H1 (cell line): Measurements from ENCODE around the gene DEAF1. TPM values are rescaled to one million over a fixed set of nuclear protein-coding genes. Genes with fewer than 3 reads are reported as not detected.

Experiments
- CTCF ChIA-PET: fragments of 300-600 bp; sonication (Branson Sonifier 250); formaldehyde crosslinking; loops from one replicate; lab custom pipeline; 2021; ENCODE audit not compliant: partially characterized antibody; lab: Charles Lee
- POLR2A ChIA-PET: fragments of 300-600 bp; sonication (Branson Sonifier 250); formaldehyde crosslinking; loops from one replicate; lab custom pipeline; 2021; ENCODE audit warnings: inconsistent platforms; ENCODE audit not compliant: partially characterized antibody; lab: Charles Lee
- DNase-seq, 2 experiments: peaks; one replicate each; pipeline versions ENCODE4 v3.0.0 to v3.0.0-alpha.2; 2010 to 2022; ENCODE audit warnings: low spot score in 2 of 2, low read depth in 1 of 2, mixed read lengths in 1 of 2
- FAIRE-seq: peaks from 2 replicates; lab custom pipeline; 2011; peaks lifted over from hg19 to GRCh38; lab: Jason Lieb, UNC
- H2AFZ ChIP-seq: 2 replicates; pipeline ENCODE4 v1.8.1; 2012; ENCODE audit warnings: low read length, inconsistent platforms
- H2AK5ac ChIP-seq: 2 replicates; pipeline ENCODE4 v1.6.1; 2013; ENCODE audit warnings: low read depth, low read length
- H2BK120ac ChIP-seq: replicated peaks from 2 replicates; pipeline ENCODE3; 2013; ENCODE audit warnings: low read depth, low read length, inconsistent platforms
- H2BK12ac ChIP-seq: 2 replicates; pipeline ENCODE4 v1.6.1; 2013; ENCODE audit warnings: low read depth, low read length
- H2BK15ac ChIP-seq: 2 replicates; pipeline ENCODE4 v1.6.1; 2013; ENCODE audit warnings: low read length
- H2BK20ac ChIP-seq: 2 replicates; pipeline ENCODE4 v1.6.1; 2013; ENCODE audit warnings: low read length
- H2BK5ac ChIP-seq: 2 replicates; pipeline ENCODE4 v1.6.1; 2013; ENCODE audit warnings: low read depth, low read length
- H3K14ac ChIP-seq: 2 replicates; pipeline ENCODE4 v1.6.1; 2013; ENCODE audit warnings: inconsistent platforms; ENCODE audit not compliant: insufficient read length
- H3K18ac ChIP-seq: 2 replicates; pipeline ENCODE4 v1.6.1; 2013; ENCODE audit warnings: low read length; ENCODE audit errors: extremely low read depth
- H3K23ac ChIP-seq: 2 replicates; pipeline ENCODE4 v1.6.1; 2013; ENCODE audit warnings: inconsistent platforms; ENCODE audit not compliant: insufficient read length
- H3K23me2 ChIP-seq: 2 replicates; pipeline ENCODE4 v1.6.1; 2013; ENCODE audit warnings: low read depth, low read length
- H3K27ac ChIP-seq: 2 replicates; pipeline ENCODE4 v1.6.1; 2011; ENCODE audit warnings: low read depth, low read length, inconsistent platforms
- H3K27me3 ChIP-seq, 4 experiments: replicated peaks in 1 of 4; 1 replicate in 1 of 4; 2 replicates in 3 of 4; pipeline versions ENCODE4 v1.6.1 to v1.8.1; 2011 to 2013; ENCODE audit warnings: low read length in 3 of 4, mild to moderate bottlenecking in 3 of 4, inconsistent platforms in 2 of 4, mixed read lengths in 2 of 4, moderate library complexity in 1 of 4; ENCODE audit not compliant: control insufficient read depth in 3 of 4, insufficient read depth in 3 of 4; ENCODE audit errors: extremely low read depth in 1 of 4
- H3K36me3 ChIP-seq, 4 experiments: 2 replicates each; pipeline versions ENCODE4 v1.6.1 to v1.8.1; 2011 to 2013; ENCODE audit warnings: mild to moderate bottlenecking in 4 of 4, low read length in 3 of 4, moderate library complexity in 2 of 4, control low read depth in 1 of 4, inconsistent platforms in 1 of 4; ENCODE audit not compliant: insufficient read depth in 4 of 4, control insufficient read depth in 2 of 4
- H3K4ac ChIP-seq: replicated peaks from 2 replicates; pipeline ENCODE3; 2013; ENCODE audit warnings: low read length, low read depth, mixed read lengths, inconsistent platforms; ENCODE audit not compliant: insufficient read length
- H3K4me1 ChIP-seq, 4 experiments: replicated peaks in 1 of 4; 1 replicate in 1 of 4; 2 replicates in 3 of 4; pipeline versions ENCODE4 v1.6.1 to v1.8.1; 2011 to 2013; ENCODE audit warnings: low read length in 3 of 4, inconsistent platforms in 2 of 4, mixed read lengths in 1 of 4; ENCODE audit not compliant: insufficient read depth in 4 of 4, control insufficient read depth in 3 of 4
- H3K4me2 ChIP-seq, 2 experiments: 2 replicates each; pipeline versions ENCODE4 v1.6.1 to v1.8.1; 2011 to 2013; ENCODE audit warnings: low read depth in 2 of 2, low read length in 2 of 2, control low read depth in 1 of 2, inconsistent platforms in 1 of 2, mild to moderate bottlenecking in 1 of 2; ENCODE audit not compliant: insufficient read depth in 1 of 2
- H3K4me3 ChIP-seq, 4 experiments: fragments of 200-600, 300-600 bp in 1 of 4; sonication (generic), shearing (Covaris generic), sonication (Bioruptor Twin) in 1 of 4; 2 replicates each; pipeline versions ENCODE4 v1.5.1 to v1.8.1; 2011 to 2016; ENCODE audit warnings: low read length in 4 of 4, low read depth in 3 of 4, control low read depth in 2 of 4, inconsistent platforms in 2 of 4, mild to moderate bottlenecking in 2 of 4, mixed read lengths in 1 of 4, moderate library complexity in 1 of 4; ENCODE audit not compliant: insufficient read depth in 2 of 4; ENCODE audit errors: extremely low read depth in 1 of 4
- H3K56ac ChIP-seq: replicated peaks from 2 replicates; pipeline ENCODE3; 2013; ENCODE audit warnings: low read depth, mild to moderate bottlenecking, mixed read lengths, low read length, inconsistent platforms; ENCODE audit not compliant: insufficient read length
- H3K79me1 ChIP-seq: 2 replicates; pipeline ENCODE4 v1.6.1; 2013; ENCODE audit warnings: low read depth, low read length, control low read depth
- H3K79me2 ChIP-seq, 2 experiments: 2 replicates each; pipeline versions ENCODE4 v1.6.1 to v1.8.1; 2012 to 2013; ENCODE audit warnings: low read length in 2 of 2, mild to moderate bottlenecking in 2 of 2, inconsistent platforms in 1 of 2; ENCODE audit not compliant: insufficient read depth in 2 of 2, control insufficient read depth in 1 of 2
- H3K9ac ChIP-seq, 4 experiments: replicated peaks in 1 of 4; 1 replicate in 1 of 4; 2 replicates in 3 of 4; pipeline versions ENCODE4 v1.6.1 to v1.8.1; 2011 to 2013; ENCODE audit warnings: low read depth in 3 of 4, low read length in 3 of 4, control low read depth in 2 of 4, mild to moderate bottlenecking in 2 of 4, moderate library complexity in 2 of 4, inconsistent platforms in 1 of 4; ENCODE audit errors: extremely low read depth in 1 of 4
- H3K9me3 ChIP-seq, 2 experiments: 2 replicates each; pipeline versions ENCODE4 v1.6.1 to v1.8.1; 2012 to 2013; ENCODE audit warnings: mild to moderate bottlenecking in 2 of 2, moderate library complexity in 2 of 2, control low read depth in 1 of 2, inconsistent platforms in 1 of 2, low read depth in 1 of 2, low read length in 1 of 2, mixed read lengths in 1 of 2; ENCODE audit not compliant: insufficient read depth in 2 of 2
- H4K20me1 ChIP-seq, 2 experiments: replicated peaks in 1 of 2; 2 replicates each; pipeline versions ENCODE3 to v1.8.1; 2011 to 2013; ENCODE audit warnings: inconsistent platforms in 2 of 2, low read length in 2 of 2, mild to moderate bottlenecking in 1 of 2; ENCODE audit not compliant: insufficient read depth in 2 of 2, control insufficient read depth in 1 of 2
- H4K5ac ChIP-seq: 2 replicates; pipeline ENCODE4 v1.6.1; 2013; ENCODE audit warnings: low read length, low read depth, mixed read lengths, inconsistent platforms; ENCODE audit not compliant: insufficient read length
- H4K8ac ChIP-seq: 2 replicates; pipeline ENCODE4 v1.8.0; 2013; ENCODE audit warnings: mild to moderate bottlenecking, moderate library complexity, low read length, inconsistent platforms; ENCODE audit not compliant: insufficient read depth; ENCODE audit errors: extremely low read depth
- H4K91ac ChIP-seq: replicated peaks from 2 replicates; pipeline ENCODE3; 2013; ENCODE audit warnings: low read length, mixed read lengths, inconsistent platforms; ENCODE audit not compliant: insufficient read length
- ASH2L ChIP-seq: fragments of 200-600, 300-600 bp; sonication (generic); IDR thresholded peaks from one replicate; pipeline ENCODE4 v1.7.1; 2017; ENCODE audit warnings: low read length
- CHD1 ChIP-seq: IDR thresholded peaks from 2 replicates; pipeline ENCODE4 v1.6.1; 2012; ENCODE audit warnings: low read depth, low read length, improper control_type of control experiment
- CREB1 ChIP-seq: IDR thresholded peaks from 2 replicates; pipeline ENCODE4 v1.6.1; 2012; ENCODE audit warnings: inconsistent platforms
- FOSL1 ChIP-seq: IDR thresholded peaks from 2 replicates; pipeline ENCODE4 v1.6.1; 2011; ENCODE audit warnings: mild to moderate bottlenecking, low read depth, low read length, moderate library complexity; ENCODE audit not compliant: insufficient read depth
- HDAC2 ChIP-seq, 2 experiments: fragments of 300-600 bp in 1 of 2; sonication (generic) in 1 of 2; IDR thresholded peaks; 2 replicates each; pipeline ENCODE4 v1.6.1; 2011 to 2012; ENCODE audit warnings: low read depth in 2 of 2, low read length in 2 of 2, mild to moderate bottlenecking in 2 of 2, moderate library complexity in 2 of 2, borderline replicate concordance in 1 of 2, inconsistent platforms in 1 of 2
- KDM5A ChIP-seq: fragments of 200-600 bp; IDR thresholded peaks from 2 replicates; pipeline ENCODE4 v1.7.1; 2012; ENCODE audit warnings: mild to moderate bottlenecking, low read length, inconsistent platforms, mixed read lengths
- POU5F1 ChIP-seq: IDR thresholded peaks from 2 replicates; pipeline ENCODE4 v1.6.1; 2011; ENCODE audit warnings: low read depth, mild to moderate bottlenecking, low read length, moderate library complexity
- SAP30 ChIP-seq: fragments of 300-600 bp; sonication (generic); IDR thresholded peaks from 2 replicates; pipeline ENCODE4 v1.7.1; 2012; ENCODE audit warnings: low read length, moderate library complexity, mild to moderate bottlenecking, inconsistent platforms; ENCODE audit not compliant: insufficient read depth, insufficient replicate concordance
- TBP ChIP-seq: IDR thresholded peaks from 2 replicates; pipeline ENCODE4 v1.6.1; 2011; ENCODE audit warnings: low read depth, low read length, improper control_type of control experiment
- WGBS, 2 experiments: shearing (Covaris generic) in 1 of 2; methylation state at CpG; one replicate each; pipeline versions ENCODE4 v1.1.6 to v1.1.7; 2013 to 2015; ENCODE audit warnings: low lambda C conversion rate in 2 of 2, mixed read lengths in 2 of 2, inconsistent platforms in 1 of 2, low coverage in 1 of 2, missing lambda C conversion rate in 1 of 2; ENCODE audit not compliant: insufficient replicate concordance in 2 of 2, insufficient coverage in 1 of 2, insufficient read length in 1 of 2; ENCODE audit errors: extremely low coverage in 1 of 2, missing lambda C conversion rate in 1 of 2; 5-methylcytosine and 5-hydroxymethylcytosine counted together
- polyA plus RNA-seq, 7 experiments: library from polyadenylated mRNA; depleted of rRNA in 3 of 7; stranded (reverse) in 5 of 7; unstranded in 2 of 7; fragments of >200 nt in 5 of 7; fragments of 200-250 nt in 2 of 7; gene quantifications; 1 replicate in 5 of 7; 2 replicates in 1 of 7; 4 replicates in 1 of 7; pipeline versions ENCODE4 v1.2.1 to v1.2.3, GENCODE V29; 2011 to 2013; ENCODE audit warnings: missing spikeins in 2 of 7, mixed read lengths in 2 of 7
- total RNA-seq: library from RNA; stranded (reverse); fragmentation: NEBNext Ultra II Directional; extraction: Animal tissue kit (Norgen Biotek cat#: 25700); gene quantifications from 2 replicates; pipeline ENCODE4 v1.2.1, GENCODE V29; 2021

The DEAF1 gene
- total and polyA plus RNA-seq, 2 of the 8 experiments (the other 6 are each of a cell fraction or from before 2014, with no cell fraction given) = 47.3 to 58.4 TPM

DNA sequence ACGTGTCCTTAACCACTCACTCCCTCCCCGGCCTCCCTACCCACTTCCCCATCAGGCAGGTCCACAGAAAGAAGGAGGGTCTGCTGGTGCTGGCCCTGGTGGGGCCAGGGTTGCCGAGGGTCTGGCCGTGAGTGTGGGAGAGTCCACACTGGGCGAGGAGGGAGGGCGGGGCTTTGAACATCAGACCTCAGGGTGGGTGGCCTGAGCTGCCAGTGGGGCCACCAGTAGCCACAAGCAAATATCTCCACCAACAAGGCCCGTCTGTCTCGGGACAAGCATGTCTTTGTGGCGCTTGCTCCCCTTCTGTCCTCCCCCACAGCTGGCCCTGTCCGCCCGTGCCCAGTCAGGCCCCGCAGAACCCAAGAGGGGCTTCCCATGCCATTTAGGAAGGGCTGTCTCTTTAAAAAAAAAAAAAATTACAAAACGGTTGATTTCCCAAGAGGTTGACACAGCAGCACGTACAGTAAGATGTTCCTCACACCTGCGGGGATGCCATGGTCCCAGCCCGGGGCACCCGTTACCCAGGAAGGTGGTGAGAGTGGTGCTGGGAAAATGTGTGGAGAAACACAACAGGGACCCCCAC is 34.6 kb upstream of the DEAF1 start:
- Histone ChIP-seq H3K4me2 (no peak overlapping the region), H2BK120ac (no peak overlapping the region), H3K4me3 (no peak overlapping the region), H4K91ac (no peak overlapping the region), H3K79me1 (no peaks in the 10 kb centered on the region), H3K9ac (no peak overlapping the region), H3K56ac (no peak overlapping the region), H2BK20ac (no peak overlapping the region), H3K18ac (no peak overlapping the region), H3K9me3 (no peaks in the 10 kb centered on the region), H3K23me2 (peaks cover 7% of the 10 kb centered on the region; the same call in 1 of the 2 replicates), H3K4me1 (peaks cover 0 to 19% (median 11%) of the 10 kb centered on the region in 4 experiments; a peak in 5 of 7 replicates), H4K8ac (peak overlapping the region; percentile 60; the same call in 1 of the 2 replicates), H2BK5ac (no peak overlapping the region), H3K27ac (no peak overlapping the region), H3K36me3 (no peaks in the 10 kb centered on the region), H3K14ac (no peak overlapping the region), H4K20me1 (no peaks in the 10 kb centered on the region), H3K79me2 (no peaks in the 10 kb centered on the region), H4K5ac (no peak overlapping the region), H2AK5ac (no peak overlapping the region), H2BK15ac (no peak overlapping the region), H3K27me3 (peaks cover 0 to 2% (median 0%) of the 10 kb centered on the region in 4 experiments; a peak in 2 of 7 replicates), H2BK12ac (no peak overlapping the region), H2AFZ (no peak overlapping the region), H3K23ac (no peak overlapping the region), H3K4ac (no peak overlapping the region)
- ChIA-PET CTCF (interaction anchor here (1.2 to 15.4 kb wide), 4 partner anchors 24 to 92 kb away, joined by 3 to 395 read pairs (median 30); partner anchors contain the start of genes DEAF1, DRD4, EPS8L2 and TALDO1), POLR2A (interaction anchor here (0.7 to 13.2 kb wide), 6 partner anchors 10 to 36 kb away, joined by 3 to 216 read pairs (median 6); partner anchors contain the start of gene TALDO1)
- DNase-seq (no peak), FAIRE-seq (no peak)
- WGBS, 2 experiments = 94% methylated on average over 17 of the region's 17 CpGs; no CpG with 5 or more reads in 1 of the 2 experiments
- TF ChIP-seq CREB1 = no peak
- TF ChIP-seq SAP30 = no peak
- no peak for TF ChIP-seq CHD1
- TF ChIP-seq FOSL1 = no peak
- no peak for TF ChIP-seq POU5F1
- TF ChIP-seq TBP = no peak
- no peak for TF ChIP-seq ASH2L
- no peak for TF ChIP-seq HDAC2 (IDR thresholded peaks at IDR 0.05; ENCODE audit: borderline replicate concordance in 1 of 2, low read depth in 2 of 2, low read length in 2 of 2)
- no peak for TF ChIP-seq KDM5A
